GM23338 (cell line): ENCODE results near the gene BBOF1. TPM values are rescaled to one million over a fixed set of nuclear protein-coding genes. Genes with fewer than 3 reads are reported as not detected.

Source experiments
- ATAC-seq: fragments of 200-7000 bp; cut with Tn5 transposase; 3 replicates; pipeline ENCODE4 v1.9.1; 2020
- DNase-seq: peaks from one replicate; pipeline ENCODE4 v3.0.0-alpha.2; 2015; ENCODE audit warnings: low spot score
- H2AFZ ChIP-seq: fragments of 200-600 bp; sonication (generic); 2 replicates; pipeline ENCODE4 v1.8.0; 2016; ENCODE audit warnings: antibody characterized with exemption, mild to moderate bottlenecking, moderate library complexity
- H3F3A ChIP-seq: fragments of 200-600 bp; sonication (generic); replicated peaks from 2 replicates; pipeline ENCODE4 v1.8.0; 2017; ENCODE audit warnings: antibody characterized with exemption, mixed run types, low read depth
- H3K27ac ChIP-seq: fragments of 200-600 bp; sonication (generic); 2 replicates; pipeline ENCODE4 v1.6.1; 2016; ENCODE audit warnings: low read depth
- H3K27me3 ChIP-seq: fragments of 200-600 bp; sonication (generic); 2 replicates; pipeline ENCODE4 v1.8.0; 2016; ENCODE audit warnings: mild to moderate bottlenecking, mixed run types, moderate library complexity; ENCODE audit not compliant: insufficient read depth
- H3K36me3 ChIP-seq: fragments of 200-600 bp; sonication (generic); 2 replicates; pipeline ENCODE4 v1.8.0; 2016; ENCODE audit warnings: mild to moderate bottlenecking; ENCODE audit not compliant: insufficient read depth
- H3K4me1 ChIP-seq: fragments of 200-600 bp; sonication (generic); 2 replicates; pipeline ENCODE4 v1.8.0; 2016; ENCODE audit warnings: mild to moderate bottlenecking, moderate library complexity; ENCODE audit not compliant: insufficient read depth
- H3K4me2 ChIP-seq: fragments of 200-600 bp; sonication (generic); 2 replicates; pipeline ENCODE4 v1.7.1; 2017; ENCODE audit warnings: mixed run types
- H3K4me3 ChIP-seq: fragments of 200-600 bp; sonication (generic); 2 replicates; pipeline ENCODE4 v1.6.1; 2016; ENCODE audit warnings: mixed run types
- H3K79me2 ChIP-seq: fragments of 200-600 bp; sonication (generic); replicated peaks from 2 replicates; pipeline ENCODE4 v1.8.0; 2017; ENCODE audit warnings: mild to moderate bottlenecking; ENCODE audit not compliant: insufficient read depth
- H3K9me2 ChIP-seq: fragments of 200-600 bp; sonication (generic); 2 replicates; pipeline ENCODE4 v1.8.0; 2017; ENCODE audit not compliant: insufficient read depth
- H4K20me1 ChIP-seq: fragments of 200-600 bp; sonication (generic); replicated peaks from 2 replicates; pipeline ENCODE4 v1.8.0; 2017; ENCODE audit warnings: mild to moderate bottlenecking; ENCODE audit not compliant: insufficient read depth
- H3K27ac Mint-ChIP-seq: 2 replicates; pipeline ENCODE4 v1.8.0; 2020; ENCODE audit warnings: inconsistent platforms, mild to moderate bottlenecking, moderate library complexity, mixed read lengths
- H3K27me3 Mint-ChIP-seq: 3 replicates; pipeline ENCODE4 v1.8.0; 2022; ENCODE audit warnings: low read depth, mild to moderate bottlenecking, moderate library complexity, mixed read lengths, inconsistent platforms; ENCODE audit not compliant: insufficient read depth, poor library complexity
- H3K36me3 Mint-ChIP-seq: 3 replicates; pipeline ENCODE4 v1.8.0; 2021; ENCODE audit warnings: low read depth, mild to moderate bottlenecking, inconsistent platforms, moderate library complexity, mixed read lengths
- H3K4me1 Mint-ChIP-seq: 3 replicates; pipeline ENCODE4 v1.8.0; 2020; ENCODE audit warnings: mild to moderate bottlenecking, inconsistent platforms, mixed read lengths
- H3K4me3 Mint-ChIP-seq: 3 replicates; pipeline ENCODE4 v1.8.0; 2021; ENCODE audit warnings: moderate library complexity, mild to moderate bottlenecking, inconsistent platforms, mixed read lengths
- H3K9me3 Mint-ChIP-seq: 3 replicates; pipeline ENCODE4 v1.8.0; 2020; ENCODE audit warnings: moderate library complexity, mild to moderate bottlenecking, inconsistent platforms, mixed read lengths
- CREB1 ChIP-seq: fragments of 250-450 bp; sonication (Bioruptor Pico); IDR thresholded peaks from 2 replicates; pipeline ENCODE4 v1.5.0; 2020; ENCODE audit warnings: low read depth, mild to moderate bottlenecking, moderate library complexity
- EZH2 ChIP-seq: fragments of 200-600 bp; sonication (generic); IDR thresholded peaks from one replicate; pipeline ENCODE4 v1.8.0; 2017; ENCODE audit warnings: antibody characterized with exemption, mild to moderate bottlenecking, low read depth; ENCODE audit not compliant: unreplicated experiment
- EZH2phosphoT487 ChIP-seq: fragments of 200-600 bp; sonication (generic); IDR thresholded peaks from one replicate; pipeline ENCODE4 v1.8.1; 2018; ENCODE audit warnings: antibody characterized with exemption; ENCODE audit not compliant: unreplicated experiment
- POLR2AphosphoS5 ChIP-seq: IDR thresholded peaks from 2 replicates; pipeline ENCODE4 v1.6.1; 2016; ENCODE audit warnings: antibody characterized with exemption, low read depth
- STAT1 ChIP-seq: IDR thresholded peaks from one replicate; pipeline ENCODE4 v1.6.1; 2016; ENCODE audit warnings: antibody characterized with exemption; ENCODE audit not compliant: unreplicated experiment
- ZNF114 ChIP-seq: fragments of 250-450 bp; sonication (Bioruptor Pico); IDR thresholded peaks from 2 replicates; pipeline ENCODE4 v1.5.0; 2020; ENCODE audit warnings: mild to moderate bottlenecking, moderate library complexity
- ZNF331 ChIP-seq: fragments of 250-450 bp; sonication (Bioruptor Pico); IDR thresholded peaks from 2 replicates; pipeline ENCODE4 v1.5.0; 2020; ENCODE audit warnings: low read depth, mild to moderate bottlenecking, moderate library complexity
- polyA plus RNA-seq: library from polyadenylated mRNA; unstranded; fragments of >200 nt; fragmentation: Nextera tagmentation; extraction: Ambion mirVana; gene quantifications from 2 replicates; pipeline ENCODE4 v1.2.1, GENCODE V29; 2016
- total RNA-seq: library from RNA; depleted of rRNA; stranded (reverse); fragments of >200 nt; shearing (Covaris generic); gene quantifications from 2 replicates; pipeline ENCODE4 v1.2.3, GENCODE V29; 2014
- TF ChIP-seq, protein P1 (sequence below): fragments of 250-450 bp; sonication (Bioruptor Pico); IDR thresholded peaks from 2 replicates; pipeline ENCODE4 v1.5.0; 2020; ENCODE audit warnings: mild to moderate bottlenecking, moderate library complexity
- TF ChIP-seq, protein P2 (sequence below), 2 experiments: fragments of 200-600 bp in 1 of 2; sonication (generic) in 1 of 2; conservative IDR thresholded peaks; 2 replicates each; pipeline versions ENCODE4 v1.5.1 to v1.6.1; 2016 to 2017; ENCODE audit warnings: antibody characterized with exemption in 2 of 2, low read depth in 2 of 2, mild to moderate bottlenecking in 2 of 2, moderate library complexity in 1 of 2
- TF ChIP-seq, protein P3 (sequence below): IDR thresholded peaks from one replicate; pipeline ENCODE4 v1.6.1; 2018; ENCODE audit warnings: antibody characterized with exemption; ENCODE audit not compliant: unreplicated experiment
- TF ChIP-seq, protein P4 (sequence below): IDR thresholded peaks from 2 replicates; pipeline ENCODE4 v1.6.1; 2016; ENCODE audit warnings: antibody characterized with exemption

Gene BBOF1
- total and polyA plus RNA-seq, 2 experiments from 2014 or later: 0.24 to 0.53 TPM

DNA sequence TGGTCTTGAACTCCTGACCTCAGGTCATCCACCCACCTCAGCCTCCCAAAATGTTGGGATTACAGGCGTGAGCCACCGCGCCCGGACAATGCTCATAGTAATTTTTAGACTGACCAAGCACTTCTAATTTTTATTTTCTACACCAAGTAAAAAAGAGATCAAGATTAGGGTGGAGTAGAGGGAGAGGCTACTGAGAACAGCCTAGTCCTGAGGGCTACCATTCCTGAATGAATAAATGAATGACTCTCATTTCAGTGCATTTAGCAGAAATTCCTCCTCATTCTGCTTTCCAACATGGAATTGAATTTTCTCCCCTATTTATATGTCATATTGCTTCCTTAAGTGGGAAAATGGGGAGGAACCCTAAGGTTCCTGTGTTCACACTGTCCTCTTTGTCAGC is 26.4 kb downstream of the BBOF1 start:
- Histone ChIP-seq H3K4me1 (no peaks in the 10 kb centered on the region), H3K79me2 (no peaks in the 10 kb centered on the region), H3K4me3 (no peak overlapping the region), H2AFZ (no peak overlapping the region), H3K4me2 (no peak overlapping the region), H3K36me3 (no peaks in the 10 kb centered on the region), H3F3A (no peaks in the 10 kb centered on the region), H4K20me1 (no peaks in the 10 kb centered on the region), H3K27ac (no peak overlapping the region), H3K27me3 (no peaks in the 10 kb centered on the region), H3K9me2 (no peaks in the 10 kb centered on the region)
- no peaks in the 10 kb centered on the region for H3K9me3 Mint-ChIP-seq
- peaks cover 2% of the 10 kb centered on the region; the same call in 2 of the 3 replicates for H3K4me1 Mint-ChIP-seq
- DNase-seq (no peak), ATAC-seq (no peak)
- no peak overlapping the region for H3K4me3 Mint-ChIP-seq
- peaks cover 2% of the 10 kb centered on the region for H3K27me3 Mint-ChIP-seq
- H3K36me3 Mint-ChIP-seq: no peaks in the 10 kb centered on the region
- TF ChIP-seq CREB1 (CRISPR knock-in tag): no peak
- no peak for TF ChIP-seq EZH2
- TF ChIP-seq, protein P1, sequence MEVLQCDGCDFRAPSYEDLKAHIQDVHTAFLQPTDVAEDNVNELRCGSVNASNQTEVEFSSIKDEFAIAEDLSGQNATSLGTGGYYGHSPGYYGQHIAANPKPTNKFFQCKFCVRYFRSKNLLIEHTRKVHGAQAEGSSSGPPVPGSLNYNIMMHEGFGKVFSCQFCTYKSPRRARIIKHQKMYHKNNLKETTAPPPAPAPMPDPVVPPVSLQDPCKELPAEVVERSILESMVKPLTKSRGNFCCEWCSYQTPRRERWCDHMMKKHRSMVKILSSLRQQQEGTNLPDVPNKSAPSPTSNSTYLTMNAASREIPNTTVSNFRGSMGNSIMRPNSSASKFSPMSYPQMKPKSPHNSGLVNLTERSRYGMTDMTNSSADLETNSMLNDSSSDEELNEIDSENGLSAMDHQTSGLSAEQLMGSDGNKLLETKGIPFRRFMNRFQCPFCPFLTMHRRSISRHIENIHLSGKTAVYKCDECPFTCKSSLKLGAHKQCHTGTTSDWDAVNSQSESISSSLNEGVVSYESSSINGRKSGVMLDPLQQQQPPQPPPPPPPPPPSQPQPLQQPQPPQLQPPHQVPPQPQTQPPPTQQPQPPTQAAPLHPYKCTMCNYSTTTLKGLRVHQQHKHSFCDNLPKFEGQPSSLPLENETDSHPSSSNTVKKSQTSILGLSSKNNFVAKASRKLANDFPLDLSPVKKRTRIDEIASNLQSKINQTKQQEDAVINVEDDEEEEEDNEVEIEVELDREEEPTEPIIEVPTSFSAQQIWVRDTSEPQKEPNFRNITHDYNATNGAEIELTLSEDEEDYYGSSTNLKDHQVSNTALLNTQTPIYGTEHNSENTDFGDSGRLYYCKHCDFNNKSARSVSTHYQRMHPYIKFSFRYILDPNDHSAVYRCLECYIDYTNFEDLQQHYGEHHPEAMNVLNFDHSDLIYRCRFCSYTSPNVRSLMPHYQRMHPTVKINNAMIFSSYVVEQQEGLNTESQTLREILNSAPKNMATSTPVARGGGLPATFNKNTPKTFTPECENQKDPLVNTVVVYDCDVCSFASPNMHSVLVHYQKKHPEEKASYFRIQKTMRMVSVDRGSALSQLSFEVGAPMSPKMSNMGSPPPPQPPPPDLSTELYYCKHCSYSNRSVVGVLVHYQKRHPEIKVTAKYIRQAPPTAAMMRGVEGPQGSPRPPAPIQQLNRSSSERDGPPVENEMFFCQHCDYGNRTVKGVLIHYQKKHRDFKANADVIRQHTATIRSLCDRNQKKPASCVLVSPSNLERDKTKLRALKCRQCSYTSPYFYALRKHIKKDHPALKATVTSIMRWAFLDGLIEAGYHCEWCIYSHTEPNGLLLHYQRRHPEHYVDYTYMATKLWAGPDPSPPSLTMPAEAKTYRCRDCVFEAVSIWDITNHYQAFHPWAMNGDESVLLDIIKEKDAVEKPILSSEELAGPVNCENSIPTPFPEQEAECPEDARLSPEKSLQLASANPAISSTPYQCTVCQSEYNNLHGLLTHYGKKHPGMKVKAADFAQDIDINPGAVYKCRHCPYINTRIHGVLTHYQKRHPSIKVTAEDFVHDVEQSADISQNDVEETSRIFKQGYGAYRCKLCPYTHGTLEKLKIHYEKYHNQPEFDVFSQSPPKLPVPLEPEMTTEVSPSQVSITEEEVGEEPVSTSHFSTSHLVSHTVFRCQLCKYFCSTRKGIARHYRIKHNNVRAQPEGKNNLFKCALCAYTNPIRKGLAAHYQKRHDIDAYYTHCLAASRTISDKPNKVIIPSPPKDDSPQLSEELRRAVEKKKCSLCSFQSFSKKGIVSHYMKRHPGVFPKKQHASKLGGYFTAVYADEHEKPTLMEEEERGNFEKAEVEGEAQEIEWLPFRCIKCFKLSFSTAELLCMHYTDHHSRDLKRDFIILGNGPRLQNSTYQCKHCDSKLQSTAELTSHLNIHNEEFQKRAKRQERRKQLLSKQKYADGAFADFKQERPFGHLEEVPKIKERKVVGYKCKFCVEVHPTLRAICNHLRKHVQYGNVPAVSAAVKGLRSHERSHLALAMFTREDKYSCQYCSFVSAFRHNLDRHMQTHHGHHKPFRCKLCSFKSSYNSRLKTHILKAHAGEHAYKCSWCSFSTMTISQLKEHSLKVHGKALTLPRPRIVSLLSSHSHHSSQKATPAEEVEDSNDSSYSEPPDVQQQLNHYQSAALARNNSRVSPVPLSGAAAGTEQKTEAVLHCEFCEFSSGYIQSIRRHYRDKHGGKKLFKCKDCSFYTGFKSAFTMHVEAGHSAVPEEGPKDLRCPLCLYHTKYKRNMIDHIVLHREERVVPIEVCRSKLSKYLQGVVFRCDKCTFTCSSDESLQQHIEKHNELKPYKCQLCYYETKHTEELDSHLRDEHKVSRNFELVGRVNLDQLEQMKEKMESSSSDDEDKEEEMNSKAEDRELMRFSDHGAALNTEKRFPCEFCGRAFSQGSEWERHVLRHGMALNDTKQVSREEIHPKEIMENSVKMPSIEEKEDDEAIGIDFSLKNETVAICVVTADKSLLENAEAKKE: no peak
- TF ChIP-seq, protein P2, sequence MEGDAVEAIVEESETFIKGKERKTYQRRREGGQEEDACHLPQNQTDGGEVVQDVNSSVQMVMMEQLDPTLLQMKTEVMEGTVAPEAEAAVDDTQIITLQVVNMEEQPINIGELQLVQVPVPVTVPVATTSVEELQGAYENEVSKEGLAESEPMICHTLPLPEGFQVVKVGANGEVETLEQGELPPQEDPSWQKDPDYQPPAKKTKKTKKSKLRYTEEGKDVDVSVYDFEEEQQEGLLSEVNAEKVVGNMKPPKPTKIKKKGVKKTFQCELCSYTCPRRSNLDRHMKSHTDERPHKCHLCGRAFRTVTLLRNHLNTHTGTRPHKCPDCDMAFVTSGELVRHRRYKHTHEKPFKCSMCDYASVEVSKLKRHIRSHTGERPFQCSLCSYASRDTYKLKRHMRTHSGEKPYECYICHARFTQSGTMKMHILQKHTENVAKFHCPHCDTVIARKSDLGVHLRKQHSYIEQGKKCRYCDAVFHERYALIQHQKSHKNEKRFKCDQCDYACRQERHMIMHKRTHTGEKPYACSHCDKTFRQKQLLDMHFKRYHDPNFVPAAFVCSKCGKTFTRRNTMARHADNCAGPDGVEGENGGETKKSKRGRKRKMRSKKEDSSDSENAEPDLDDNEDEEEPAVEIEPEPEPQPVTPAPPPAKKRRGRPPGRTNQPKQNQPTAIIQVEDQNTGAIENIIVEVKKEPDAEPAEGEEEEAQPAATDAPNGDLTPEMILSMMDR (conservative IDR thresholded peaks at IDR 0.05; ENCODE audit: low read depth in 2 of 2): no peak
- no peak for TF ChIP-seq ZNF331
- no peak for TF ChIP-seq ZNF114 (CRISPR knock-in tag)
- TF ChIP-seq, protein P3, sequence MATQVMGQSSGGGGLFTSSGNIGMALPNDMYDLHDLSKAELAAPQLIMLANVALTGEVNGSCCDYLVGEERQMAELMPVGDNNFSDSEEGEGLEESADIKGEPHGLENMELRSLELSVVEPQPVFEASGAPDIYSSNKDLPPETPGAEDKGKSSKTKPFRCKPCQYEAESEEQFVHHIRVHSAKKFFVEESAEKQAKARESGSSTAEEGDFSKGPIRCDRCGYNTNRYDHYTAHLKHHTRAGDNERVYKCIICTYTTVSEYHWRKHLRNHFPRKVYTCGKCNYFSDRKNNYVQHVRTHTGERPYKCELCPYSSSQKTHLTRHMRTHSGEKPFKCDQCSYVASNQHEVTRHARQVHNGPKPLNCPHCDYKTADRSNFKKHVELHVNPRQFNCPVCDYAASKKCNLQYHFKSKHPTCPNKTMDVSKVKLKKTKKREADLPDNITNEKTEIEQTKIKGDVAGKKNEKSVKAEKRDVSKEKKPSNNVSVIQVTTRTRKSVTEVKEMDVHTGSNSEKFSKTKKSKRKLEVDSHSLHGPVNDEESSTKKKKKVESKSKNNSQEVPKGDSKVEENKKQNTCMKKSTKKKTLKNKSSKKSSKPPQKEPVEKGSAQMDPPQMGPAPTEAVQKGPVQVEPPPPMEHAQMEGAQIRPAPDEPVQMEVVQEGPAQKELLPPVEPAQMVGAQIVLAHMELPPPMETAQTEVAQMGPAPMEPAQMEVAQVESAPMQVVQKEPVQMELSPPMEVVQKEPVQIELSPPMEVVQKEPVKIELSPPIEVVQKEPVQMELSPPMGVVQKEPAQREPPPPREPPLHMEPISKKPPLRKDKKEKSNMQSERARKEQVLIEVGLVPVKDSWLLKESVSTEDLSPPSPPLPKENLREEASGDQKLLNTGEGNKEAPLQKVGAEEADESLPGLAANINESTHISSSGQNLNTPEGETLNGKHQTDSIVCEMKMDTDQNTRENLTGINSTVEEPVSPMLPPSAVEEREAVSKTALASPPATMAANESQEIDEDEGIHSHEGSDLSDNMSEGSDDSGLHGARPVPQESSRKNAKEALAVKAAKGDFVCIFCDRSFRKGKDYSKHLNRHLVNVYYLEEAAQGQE: no peak
- no peak for TF ChIP-seq POLR2AphosphoS5
- no peak for TF ChIP-seq STAT1
- TF ChIP-seq, protein P4, sequence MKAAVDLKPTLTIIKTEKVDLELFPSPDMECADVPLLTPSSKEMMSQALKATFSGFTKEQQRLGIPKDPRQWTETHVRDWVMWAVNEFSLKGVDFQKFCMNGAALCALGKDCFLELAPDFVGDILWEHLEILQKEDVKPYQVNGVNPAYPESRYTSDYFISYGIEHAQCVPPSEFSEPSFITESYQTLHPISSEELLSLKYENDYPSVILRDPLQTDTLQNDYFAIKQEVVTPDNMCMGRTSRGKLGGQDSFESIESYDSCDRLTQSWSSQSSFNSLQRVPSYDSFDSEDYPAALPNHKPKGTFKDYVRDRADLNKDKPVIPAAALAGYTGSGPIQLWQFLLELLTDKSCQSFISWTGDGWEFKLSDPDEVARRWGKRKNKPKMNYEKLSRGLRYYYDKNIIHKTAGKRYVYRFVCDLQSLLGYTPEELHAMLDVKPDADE: no peak
- TF ChIP-seq EZH2phosphoT487: no peak
- H3K27ac Mint-ChIP-seq: no peak overlapping the region
